Cerebellar nuclear complex (tissue), 1 donor: ENCODE data around the gene PTPN4.
A peak's percentile ranks its signal among the peaks of the same experiment; 100 is the strongest.

Source experiments
- DNase-seq, 2 experiments: peaks; one replicate each; lab custom pipeline; 2025; lab: John Stamatoyannopoulos, UW

PTPN4 gene

DNA sequence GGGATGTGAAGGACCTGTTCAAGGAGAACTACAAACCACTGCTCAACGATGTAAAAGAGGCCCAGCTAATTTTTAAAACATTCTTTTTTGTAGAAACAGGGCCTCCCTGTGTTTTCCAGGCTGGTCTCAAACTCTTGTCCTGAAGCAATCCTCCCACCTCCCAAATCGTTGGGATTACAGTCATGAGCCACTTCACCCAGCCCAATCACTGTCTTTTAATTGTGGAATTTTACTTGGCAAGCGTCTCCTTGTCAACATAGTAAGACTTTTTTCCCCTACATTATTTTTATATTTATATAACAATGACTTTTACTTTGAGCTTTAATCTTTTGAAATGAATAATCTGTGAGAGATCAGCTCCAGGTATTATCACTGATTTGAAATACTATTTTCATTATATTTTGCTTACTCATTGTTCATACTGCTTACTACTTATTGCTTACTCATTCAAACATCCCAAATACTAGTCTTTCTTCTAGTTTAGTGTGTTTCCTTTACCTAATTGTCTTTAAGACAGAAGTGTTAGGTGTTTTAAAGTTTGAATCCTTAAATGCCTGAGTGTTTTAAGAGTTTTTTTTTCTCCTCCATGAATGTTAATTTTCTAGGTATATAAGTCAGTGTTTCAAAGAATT, 48.9 kb downstream of the PTPN4 start:
- no peak for DNase-seq

DNA sequence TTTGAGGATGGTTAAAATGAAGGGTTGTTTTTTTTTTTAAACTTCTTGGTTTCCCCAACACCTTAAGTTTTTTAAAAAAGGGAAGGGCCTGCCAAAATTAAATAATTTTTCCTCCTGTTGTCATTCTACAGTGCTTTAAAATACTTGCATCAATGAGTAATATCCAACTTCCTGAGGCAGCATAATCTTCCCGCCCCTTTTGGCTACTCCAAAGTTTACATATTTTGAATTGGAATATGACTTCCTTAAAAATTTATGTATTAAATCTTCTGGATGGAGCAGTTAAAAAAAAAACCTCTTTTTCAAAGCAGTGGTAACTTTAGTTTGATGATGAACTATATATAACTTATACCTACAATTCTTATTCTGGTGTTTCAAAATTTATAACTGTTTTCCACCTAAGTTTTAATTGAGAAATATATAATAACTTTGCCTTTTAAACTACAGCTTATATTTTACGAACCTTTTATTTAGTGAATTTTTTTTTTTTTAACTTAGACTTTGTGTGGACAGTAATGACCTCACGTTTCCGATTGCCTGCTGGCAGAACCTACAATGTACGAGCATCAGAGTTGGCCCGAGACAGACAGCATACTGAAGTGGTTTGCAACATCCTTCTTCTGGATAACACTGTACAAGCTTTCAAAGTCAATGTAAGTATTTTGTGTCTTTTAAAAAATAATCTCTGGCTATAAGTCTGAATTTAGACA, 49.8 kb downstream of the PTPN4 start:
- no peak for DNase-seq

DNA sequence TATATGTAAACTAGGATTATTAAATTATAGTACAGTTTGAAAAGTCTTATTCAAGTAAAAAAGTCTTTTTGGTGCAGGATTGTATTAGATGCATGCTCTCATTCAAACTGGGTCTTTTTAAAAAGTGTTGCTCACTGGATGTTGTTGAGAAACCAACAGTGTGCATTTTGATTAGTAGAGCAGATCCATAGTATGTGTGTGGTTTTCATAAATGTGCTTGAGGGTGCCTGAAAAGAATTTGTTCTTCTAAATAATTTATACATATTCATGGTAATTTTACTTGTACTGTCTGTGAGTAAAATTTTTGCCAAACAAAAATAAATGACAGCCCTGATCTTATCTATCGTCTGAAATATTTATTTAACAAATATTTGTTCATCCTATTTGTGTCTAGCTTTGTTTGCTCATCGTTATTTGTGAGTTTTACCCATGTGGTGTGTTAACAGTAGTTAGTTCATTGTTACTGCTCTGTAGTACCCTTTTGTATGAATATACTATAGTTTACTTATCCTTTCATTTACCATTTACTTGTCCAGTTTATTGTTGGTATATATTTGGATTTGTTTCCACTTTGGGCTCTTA, 50.4 kb downstream of the PTPN4 start:
- no peak for DNase-seq

DNA sequence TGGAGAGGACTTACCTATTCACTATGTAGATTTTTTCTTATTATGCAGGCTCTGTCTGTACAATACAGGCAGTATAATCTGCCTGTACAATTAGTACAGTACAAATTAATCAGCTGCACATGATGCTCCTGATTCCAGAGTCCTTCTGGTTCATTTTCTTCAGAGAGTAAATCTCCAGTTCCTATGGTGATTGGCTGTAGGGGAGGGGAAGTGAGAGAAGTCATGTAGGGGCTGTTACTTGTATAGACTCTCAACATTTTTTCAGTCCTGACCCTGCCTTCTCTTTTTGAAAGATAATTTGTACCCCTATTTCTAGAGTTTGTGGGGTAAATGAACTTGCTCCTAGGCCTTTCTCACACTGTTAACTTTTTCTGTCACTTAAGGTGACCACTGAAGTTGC, 54.5 kb downstream of the PTPN4 start:
- DNase-seq: no peak

DNA sequence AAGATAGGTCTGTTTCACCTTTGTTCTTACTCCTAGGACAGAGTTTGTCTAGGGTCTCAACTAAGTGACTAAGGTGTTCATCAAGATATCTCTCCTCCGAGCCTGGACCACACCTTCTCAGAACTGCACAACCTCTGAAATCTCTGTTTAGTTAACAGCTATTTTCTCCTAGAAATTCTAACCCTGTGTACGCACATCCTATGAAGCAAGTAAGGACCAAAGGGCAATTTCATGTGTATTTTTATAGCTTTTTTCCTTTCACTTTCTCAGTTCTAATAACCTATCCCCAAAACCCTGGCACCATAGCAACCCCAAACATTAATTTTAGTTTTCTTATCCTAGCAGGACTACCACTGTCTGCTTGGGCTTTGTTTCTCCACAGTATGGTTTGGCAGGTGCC, 59.1 kb downstream of the PTPN4 start:
- DNase-seq: no peak

DNA sequence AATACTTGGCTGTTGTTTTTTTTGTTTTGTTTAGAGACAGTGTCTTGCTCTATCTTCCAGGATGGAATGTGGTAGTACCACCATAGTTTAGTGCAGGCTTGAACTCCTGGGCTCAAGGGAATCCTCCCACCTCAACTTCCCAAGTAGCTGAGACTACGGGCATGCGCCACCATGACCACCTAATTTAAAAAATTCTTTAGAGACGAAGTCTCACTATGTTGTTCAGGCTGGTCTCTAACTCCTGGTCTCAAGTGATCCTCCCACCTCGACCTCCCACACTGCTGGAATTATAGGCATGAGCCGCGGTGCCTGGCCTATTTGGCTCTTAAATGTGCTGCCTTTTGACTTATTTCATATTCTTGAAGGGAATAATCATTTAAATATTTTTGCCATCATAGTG, 60.1 kb downstream of the PTPN4 start:
- DNase-seq: no peak

DNA sequence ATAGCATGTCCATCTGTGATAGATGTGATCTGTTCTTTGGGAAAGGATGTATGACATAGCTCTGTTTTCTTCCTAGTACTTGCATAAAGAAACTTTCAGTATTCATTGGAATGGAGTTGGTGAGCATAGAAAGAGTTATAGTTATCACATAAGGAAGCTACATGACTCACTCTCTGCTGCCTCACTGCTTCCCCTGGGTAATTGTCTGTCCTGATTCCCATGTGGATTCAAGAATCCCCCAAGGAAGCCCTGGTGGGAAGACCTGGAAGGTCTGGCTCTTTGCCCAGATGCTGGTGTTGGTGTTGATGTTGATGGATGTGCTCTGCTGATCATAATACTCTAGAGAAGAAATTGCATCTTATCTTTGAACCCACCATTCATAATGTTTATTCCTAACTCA, 60.6 kb downstream of the PTPN4 start:
- no peak for DNase-seq

DNA sequence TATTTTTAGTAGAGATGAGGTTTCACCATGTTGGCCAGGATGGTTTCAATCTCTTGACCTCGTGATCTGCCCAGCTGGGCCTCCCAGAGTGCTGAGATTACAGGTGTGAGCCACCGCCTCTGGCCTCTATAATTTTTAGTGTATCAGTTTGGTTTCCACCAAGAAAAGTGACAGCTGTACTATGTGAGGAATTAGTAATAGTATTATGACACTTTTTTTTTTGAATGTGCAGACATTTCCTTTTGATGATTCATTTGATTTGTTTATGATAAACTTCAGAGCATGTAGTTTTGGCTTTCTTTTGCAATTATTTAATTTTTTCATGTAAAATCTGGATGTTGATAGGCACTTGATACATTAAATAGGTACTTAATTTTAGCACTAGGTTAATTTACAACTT, 61.5 kb downstream of the PTPN4 start:
- no peak for DNase-seq

DNA sequence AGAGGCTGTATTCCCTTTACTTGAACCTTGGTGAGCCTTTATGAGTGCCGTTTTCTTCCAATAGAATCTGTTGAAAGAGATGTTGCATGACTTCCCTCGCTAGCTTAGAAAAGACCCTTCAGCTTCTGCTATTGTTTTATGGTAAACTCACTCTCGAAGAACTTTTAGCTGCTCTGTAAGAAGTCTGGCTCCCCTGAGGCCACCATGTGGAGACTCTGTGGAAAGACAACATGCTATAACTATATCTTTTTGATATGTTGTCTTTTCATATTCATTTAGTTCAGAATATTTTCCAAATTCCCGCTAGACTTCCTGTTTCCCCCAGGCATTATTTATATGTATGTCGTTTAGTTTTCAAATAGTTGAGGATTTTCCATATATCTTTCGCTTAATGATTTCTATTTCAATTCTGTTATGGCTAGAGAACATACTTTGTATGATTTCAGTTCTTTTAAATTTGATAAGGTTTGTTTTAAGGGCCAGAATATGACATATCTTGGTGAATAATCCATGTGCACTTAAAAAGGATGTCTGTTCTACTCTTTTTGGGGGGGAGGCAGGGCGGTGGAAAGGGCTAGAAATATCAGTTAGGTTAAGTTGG, 64.1 kb downstream of the PTPN4 start:
- DNase-seq: no peak

DNA sequence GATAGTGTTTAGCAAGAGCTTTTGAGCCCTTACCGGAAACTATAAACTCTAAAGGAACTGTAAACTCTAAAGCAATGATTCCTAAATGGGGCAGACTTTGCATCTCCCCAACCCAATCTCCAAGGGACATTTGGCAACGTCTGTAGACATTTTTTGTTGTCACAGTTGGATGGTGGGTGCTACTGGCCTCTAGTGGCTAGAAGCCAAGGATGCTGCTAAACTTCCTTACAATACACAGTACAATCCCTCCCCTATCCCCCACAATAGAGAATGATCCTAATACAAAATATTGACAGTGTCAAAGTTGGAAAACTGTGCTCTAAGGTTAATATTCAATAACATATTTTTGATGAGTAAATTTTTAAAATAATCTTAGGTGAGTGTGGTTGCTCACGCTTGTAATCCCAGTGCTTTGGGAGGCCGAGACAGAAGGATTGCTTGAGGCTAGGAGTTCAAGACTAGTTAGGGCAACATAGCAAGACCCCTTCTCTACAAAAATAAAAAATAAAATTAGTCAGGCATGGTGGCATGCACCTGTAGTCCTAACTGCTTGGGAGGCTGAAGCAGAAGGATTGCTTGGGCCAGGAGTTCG, 66.7 kb downstream of the PTPN4 start:
- peak in 1 of 2 experiments; percentile 9 for DNase-seq

DNA sequence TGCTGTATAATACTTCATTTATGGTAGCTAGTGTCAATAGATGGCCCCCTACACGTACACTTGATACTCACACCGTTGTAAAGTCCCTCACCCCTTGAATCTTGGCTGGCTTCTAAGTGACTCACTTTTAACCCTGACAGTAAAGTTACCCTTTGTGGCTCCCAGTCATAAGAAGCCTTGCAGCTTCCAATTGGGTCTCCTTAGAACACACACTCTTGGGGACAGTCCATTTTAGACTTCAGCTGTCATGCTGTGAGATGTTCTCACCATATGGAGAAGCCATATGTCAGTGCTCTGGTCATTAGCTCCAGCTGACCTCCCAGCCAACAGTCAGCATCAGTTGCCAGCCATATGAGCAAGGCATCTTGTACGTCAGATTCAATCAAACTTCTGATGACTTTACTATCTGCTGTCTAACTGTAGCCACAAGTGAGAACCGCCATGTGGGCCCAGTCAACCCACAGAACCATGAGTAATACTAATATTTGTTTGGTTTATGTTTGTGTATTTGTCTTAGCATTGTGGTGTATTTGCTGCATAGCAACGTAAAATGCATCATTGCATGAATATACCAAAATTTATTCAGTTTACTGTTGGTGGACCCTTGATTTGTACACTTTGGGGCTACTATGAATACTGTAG, 68.3 kb downstream of the PTPN4 start:
- DNase-seq: peak; percentile 61 to 90

DNA sequence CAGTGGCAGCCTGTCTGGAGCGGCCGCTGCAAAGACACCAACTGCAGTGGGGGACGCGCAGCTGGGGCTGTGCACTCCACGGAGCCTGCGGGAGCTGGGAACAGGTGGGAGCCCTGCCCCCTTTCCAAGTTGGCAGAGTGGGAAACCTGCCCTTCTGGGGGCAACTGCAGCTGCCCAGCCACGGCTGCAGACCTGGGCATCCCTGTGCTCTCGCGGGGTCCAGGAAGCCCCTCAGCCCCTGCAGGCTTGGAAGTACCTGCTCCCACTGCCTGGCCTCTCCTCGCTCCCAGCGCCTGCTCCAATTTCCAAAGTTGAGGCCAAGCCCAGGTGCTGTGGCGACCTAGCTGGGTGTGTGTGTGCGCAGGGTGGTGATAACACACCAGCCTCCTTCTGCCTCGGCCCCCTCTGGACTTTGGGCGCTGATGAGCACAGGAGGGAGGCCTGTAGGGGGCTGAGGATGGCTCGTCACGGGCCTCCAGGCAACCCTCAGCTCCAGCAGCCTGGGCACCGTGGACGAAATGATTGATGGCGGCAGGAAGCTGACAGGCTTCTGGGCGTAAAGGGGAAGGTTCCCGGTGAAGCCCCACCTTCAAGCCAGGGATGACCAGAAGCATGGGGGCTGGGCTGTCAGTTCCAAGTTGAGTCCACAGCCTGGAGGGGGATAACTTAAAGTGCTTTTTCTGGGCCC, 76.9 kb downstream of the PTPN4 start:
- no peak for DNase-seq

DNA sequence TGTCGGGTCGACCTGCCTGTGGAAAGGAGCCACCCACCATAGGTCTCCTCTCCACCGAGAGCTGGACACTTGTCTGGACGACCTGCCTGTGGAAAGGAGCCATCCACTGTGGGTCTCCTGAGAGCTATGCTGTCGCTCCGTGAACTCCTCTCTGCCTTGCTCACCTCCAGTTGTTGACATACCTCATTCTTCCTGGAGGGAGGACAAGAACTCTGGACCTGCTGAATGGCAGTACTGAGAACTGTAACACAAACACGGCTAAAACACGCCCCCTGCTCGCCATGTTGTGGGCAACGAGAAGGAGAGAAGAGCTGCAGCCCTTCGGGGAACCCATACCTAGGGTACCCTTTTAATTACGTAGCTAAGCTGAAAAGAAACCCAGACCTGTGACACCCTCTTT, 77.6 kb downstream of the PTPN4 start:
- no peak for DNase-seq

DNA sequence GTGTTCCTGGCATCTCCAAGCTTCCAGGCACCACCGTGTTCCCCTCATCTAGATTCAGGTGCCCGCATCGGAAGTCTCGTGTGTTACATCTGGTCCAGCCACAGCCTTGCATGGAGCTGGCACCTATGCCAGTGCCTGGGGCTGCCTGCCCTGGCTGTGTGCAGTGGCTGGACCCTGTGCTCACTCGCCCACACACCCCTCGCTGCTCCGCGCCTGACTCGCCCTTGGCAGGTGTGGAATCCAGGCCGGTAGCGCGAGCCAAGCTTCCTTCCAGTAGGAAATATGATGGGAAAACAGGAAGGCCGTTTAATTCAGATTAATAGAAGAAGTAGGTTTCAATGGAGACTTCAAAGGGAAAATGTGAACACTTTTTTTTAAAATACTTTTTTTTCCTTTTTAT, 78.0 kb downstream of the PTPN4 start:
- peak; percentile 9 to 57 for DNase-seq

DNA sequence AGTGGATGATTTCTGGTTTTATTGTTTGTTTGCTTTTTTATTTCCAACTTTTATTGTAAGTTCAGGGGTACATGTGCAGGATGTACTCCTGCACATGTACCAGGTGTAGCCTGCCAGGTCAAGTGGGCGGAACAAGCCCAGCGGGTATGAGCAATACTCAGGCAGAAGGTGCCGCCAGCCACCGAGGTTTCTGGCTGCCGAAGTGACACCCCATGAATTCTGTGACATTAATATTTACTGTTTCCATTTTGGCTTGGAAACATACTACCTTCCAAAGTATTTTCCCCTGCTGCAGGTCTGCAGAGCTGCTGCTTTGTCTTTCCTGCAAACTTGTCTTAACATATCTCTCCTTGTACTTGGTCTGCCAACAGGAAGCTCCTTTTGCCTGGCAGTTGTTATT, 78.5 kb downstream of the PTPN4 start:
- peak; percentile 32 to 80 for DNase-seq

DNA sequence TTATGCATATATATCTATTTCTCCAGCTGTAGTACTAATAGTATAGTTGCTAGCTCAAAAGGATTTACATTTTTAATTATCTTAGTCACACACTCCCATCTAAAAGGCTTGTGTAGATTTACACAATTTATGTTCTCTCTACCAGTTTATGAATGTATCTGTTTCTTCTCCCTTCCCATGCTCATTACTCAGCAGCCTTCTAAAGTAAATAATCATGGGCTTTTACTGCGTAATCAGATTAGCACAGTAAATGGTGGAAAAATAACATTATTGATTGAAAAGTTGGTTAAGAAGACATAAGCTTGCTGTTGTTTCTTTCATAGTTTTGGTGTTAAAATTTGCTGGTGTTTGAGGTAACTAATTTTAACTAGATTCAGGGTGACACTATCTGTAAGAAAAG, 81.8 kb downstream of the PTPN4 start:
- no peak for DNase-seq

DNA sequence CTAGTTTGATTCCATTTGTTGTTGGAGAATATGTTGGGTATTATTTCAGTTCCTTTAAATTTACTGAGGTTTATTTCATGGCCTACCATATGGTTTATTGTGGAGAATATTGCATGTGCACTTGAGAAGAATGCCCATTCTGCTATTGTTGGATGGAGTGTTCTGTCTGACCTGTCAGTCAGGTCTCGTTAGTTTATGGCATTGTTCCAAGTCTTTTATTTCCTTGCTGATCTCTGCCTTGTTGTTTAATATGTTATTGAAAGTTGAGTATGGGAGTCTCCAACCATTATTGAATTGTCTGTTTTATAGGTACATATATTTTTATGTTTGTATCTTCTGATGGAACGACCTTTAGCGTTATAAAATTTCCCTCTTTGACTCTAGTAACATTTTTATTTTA, 86.3 kb downstream of the PTPN4 start:
- no peak for DNase-seq

DNA sequence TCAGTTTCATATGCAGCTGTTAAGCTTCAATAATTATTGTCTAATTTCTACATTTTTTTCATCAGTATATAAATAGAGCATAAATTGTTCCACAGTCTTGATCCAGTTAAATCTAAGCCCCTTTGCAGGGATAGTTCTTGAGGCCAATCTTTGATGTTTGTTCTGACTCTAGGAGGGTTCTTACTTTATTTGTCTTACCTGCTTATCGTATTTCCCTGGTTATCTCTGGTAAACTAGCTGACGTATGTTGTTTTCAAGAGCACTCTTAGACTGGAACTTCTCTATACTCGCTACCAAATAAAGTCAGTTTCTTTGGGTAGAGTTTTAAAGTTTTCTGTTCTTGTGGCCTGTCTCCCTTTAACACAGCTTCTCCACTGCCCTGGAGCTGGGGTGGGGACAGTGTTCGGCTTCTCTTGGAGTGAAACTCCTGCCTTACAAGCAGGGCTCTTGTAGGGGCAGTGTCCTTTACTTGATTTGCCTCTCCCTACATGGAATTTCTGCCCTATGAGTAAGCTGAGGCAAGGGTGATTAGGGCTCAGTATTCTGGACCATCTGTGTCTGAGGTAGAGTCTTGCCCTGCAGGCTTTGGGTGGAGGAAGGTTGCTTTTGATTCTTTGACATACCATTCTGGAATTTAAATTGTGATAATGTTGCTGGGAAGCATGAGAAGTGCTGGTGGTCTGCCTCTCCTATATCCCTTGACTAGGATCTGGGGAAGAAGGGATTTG, 90.3 kb downstream of the PTPN4 start:
- DNase-seq: no peak

DNA sequence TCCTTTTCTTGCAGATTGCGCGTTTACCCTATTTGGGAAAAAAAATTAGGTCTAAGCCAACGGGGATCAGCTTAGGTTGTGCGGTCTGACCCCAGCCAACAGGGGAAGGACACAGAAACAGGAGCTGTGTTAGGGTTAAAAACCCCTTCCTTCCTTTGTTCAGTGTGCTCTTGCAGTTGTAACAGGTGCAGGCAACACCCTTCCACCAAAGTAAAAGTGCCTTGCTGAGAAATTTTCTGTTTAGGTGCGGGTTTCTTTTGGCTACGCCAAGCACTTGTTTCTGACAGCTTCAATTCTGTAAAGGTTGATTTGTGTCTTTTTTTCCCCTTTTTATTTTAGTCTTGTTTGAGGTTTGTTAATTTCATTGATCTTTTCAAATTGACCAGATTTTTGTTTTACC, 92.5 kb downstream of the PTPN4 start:
- DNase-seq: no peak

DNA sequence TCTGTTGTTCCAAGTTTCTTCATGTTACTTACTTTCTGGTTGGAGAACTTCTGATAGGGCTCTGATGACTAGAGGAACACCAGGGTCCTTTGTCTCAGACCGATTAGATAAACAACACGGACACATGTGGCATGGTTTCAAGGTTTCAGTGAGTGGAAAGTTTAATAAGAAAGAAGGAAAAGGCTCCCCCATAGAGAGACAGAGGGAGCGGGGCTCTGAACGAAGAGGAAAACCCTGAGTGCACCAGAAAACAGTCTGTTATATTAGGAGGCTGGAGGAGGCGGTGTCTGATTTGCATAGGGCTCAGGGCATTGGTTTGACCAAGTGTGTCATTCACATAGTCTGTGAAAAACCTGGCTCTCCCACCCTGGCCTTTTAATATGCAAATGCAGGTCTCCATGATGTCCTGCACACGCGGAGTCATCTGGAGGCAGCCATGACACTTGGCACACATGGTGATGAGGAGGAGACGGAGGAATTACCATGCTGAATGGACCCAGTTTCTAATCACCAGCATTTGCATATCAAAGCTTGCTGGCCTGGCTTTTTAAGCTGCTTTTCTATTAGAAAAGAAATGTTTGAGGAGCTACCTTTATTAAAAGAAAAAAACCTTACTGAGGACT, 94.2 kb downstream of the PTPN4 start:
- DNase-seq: no peak

DNA sequence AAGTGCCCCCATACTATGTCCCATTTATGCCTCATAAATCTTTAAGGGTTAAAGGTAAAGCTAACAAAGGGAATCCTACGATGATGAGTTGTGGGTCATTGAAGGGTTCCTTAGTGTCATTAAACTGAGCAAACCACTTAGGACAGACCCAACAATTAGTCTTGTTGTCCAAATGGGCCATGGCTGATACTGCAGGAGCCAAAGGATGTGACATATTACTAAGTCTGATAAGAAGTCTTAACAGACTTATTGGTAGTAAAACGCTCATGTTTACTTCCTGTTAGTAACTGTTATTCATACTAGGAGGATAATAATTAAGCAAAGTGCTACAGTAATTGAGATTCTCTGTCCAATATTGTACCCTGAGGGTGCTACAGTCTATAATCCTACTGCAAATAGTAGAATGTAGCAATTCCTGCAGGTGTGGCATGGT, 96.8 kb downstream of the PTPN4 start:
- no peak for DNase-seq
